ENCODE data around the gene RTN1.

The RTN1 gene

GRCh38 chr14:59728304-59728703 is 142.3 kb downstream of the RTN1 start:
- H3K36me3 ChIP-seq (ENCODE audit: insufficient read depth, low read length), result no peaks in the 10 kb centered on the region

DNA sequence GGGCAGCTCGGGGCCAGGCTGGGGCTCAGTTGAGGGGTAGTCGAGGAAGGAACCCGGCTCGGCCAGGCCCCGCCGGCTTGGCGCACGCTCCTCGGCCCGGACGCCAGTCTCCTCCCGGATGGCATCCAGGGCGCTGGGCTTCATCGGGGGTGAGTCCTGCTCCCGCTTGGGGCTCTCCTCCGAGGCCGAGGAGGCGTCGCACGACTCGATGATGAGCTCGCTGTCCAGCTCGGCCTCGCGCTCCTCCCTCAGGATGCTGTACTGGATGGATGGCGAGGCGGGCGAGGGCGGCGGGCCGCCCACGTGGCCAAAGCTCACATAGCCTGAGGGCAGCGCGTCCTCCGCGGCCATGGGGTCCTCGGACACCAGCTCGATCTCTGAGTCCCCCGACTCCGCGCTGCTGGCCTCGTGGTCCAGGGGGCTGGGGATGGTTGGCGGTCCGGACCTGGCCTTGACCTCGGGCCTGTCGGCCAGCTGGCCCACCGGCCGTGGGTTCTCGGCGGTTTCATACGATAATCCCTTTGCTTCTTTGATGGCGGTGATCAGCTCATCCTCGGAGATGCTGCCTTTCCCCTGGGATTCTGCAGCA is 143.4 kb downstream of the RTN1 start:
- H3K9me3 ChIP-seq (ENCODE audit: insufficient read depth, low read depth, low read length), result no peaks in the 10 kb centered on the region
- H3K27me3 ChIP-seq (ENCODE audit: insufficient read depth, low read length, poor library complexity, severe bottlenecking), result no peaks in the 10 kb centered on the region
- TF ChIP-seq CTCF (conservative IDR thresholded peaks at IDR 0.05; ENCODE audit: low read length) (no peak), EZH2phosphoT487 (IDR thresholded peaks at IDR 0.05; ENCODE audit: borderline replicate concordance) (no peak)
- H3K4me2 ChIP-seq (ENCODE audit: low read depth, low read length, poor library complexity, severe bottlenecking), result no peak overlapping the region
- H3K9me2 ChIP-seq (replicated peaks; ENCODE audit: low read depth, low read length), result no peaks in the 10 kb centered on the region
- H4K20me1 ChIP-seq (ENCODE audit: insufficient read depth, low read length, poor library complexity, severe bottlenecking), result no peaks in the 10 kb centered on the region
- H3K9ac ChIP-seq (ENCODE audit: low read depth, low read length, poor library complexity, severe bottlenecking), result no peak overlapping the region
- no peaks in the 10 kb centered on the region for H3F3A ChIP-seq (ENCODE audit: low read depth)
- H3K36me3 ChIP-seq (ENCODE audit: insufficient read depth, low read length), result no peaks in the 10 kb centered on the region
- H3K4me3 ChIP-seq (ENCODE audit: low read length, poor library complexity, severe bottlenecking), result no peak overlapping the region
- H3K79me2 ChIP-seq (ENCODE audit: insufficient read depth, low read length), result no peaks in the 10 kb centered on the region
- no peak overlapping the region for H2AFZ ChIP-seq (ENCODE audit: low read length)
- no peaks in the 10 kb centered on the region for H3K4me1 ChIP-seq (ENCODE audit: insufficient read depth, low read length, poor library complexity, severe bottlenecking)

More at GRCh38 chr14:59728304-59728703, 142.3 kb downstream of the RTN1 start:
- H3F3A ChIP-seq (ENCODE audit: low read depth), result no peaks in the 10 kb centered on the region
- no peaks in the 10 kb centered on the region for H3K27me3 ChIP-seq (ENCODE audit: insufficient read depth, low read length, poor library complexity, severe bottlenecking)
- H3K9me2 ChIP-seq (replicated peaks; ENCODE audit: low read depth, low read length), result no peaks in the 10 kb centered on the region
- H3K4me2 ChIP-seq (ENCODE audit: low read depth, low read length, poor library complexity, severe bottlenecking), result no peak overlapping the region
- no peak overlapping the region for H2AFZ ChIP-seq (ENCODE audit: low read length)
- H4K20me1 ChIP-seq (ENCODE audit: insufficient read depth, low read length, poor library complexity, severe bottlenecking), result no peaks in the 10 kb centered on the region
- H3K9ac ChIP-seq (ENCODE audit: low read depth, low read length, poor library complexity, severe bottlenecking), result no peak overlapping the region
- TF ChIP-seq CTCF (conservative IDR thresholded peaks at IDR 0.05; ENCODE audit: low read length) (no peak), EZH2phosphoT487 (IDR thresholded peaks at IDR 0.05; ENCODE audit: borderline replicate concordance) (no peak)
- H3K4me1 ChIP-seq (ENCODE audit: insufficient read depth, low read length, poor library complexity, severe bottlenecking), result no peaks in the 10 kb centered on the region
- H3K9me3 ChIP-seq (ENCODE audit: insufficient read depth, low read depth, low read length), result no peaks in the 10 kb centered on the region
- no peak overlapping the region for H3K4me3 ChIP-seq (ENCODE audit: low read length, poor library complexity, severe bottlenecking)
- H3K79me2 ChIP-seq (ENCODE audit: insufficient read depth, low read length), result no peaks in the 10 kb centered on the region

DNA sequence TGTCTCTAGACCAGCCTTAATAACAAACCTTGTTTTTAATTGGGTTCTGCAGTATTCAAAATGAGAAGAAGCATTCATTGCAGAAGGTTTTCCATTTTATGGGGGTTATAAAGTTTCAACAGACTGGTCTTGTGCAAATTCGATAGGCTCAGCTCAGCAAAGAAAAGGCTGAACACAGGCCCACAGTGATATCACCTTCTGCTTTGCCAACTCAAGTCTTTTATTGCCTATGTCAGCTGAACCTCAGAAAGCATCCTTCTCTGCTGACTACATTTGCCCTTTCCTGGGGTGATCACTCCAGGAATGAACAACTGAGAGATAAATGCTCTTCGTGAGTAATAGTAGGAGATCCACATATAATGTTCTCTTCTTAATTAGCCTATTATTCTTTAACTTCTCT is 159.5 kb downstream of the RTN1 start:
- Histone ChIP-seq H3K4me3 (ENCODE audit: low read length, poor library complexity, severe bottlenecking) (no peak overlapping the region), H3F3A (ENCODE audit: low read depth) (no peaks in the 10 kb centered on the region), H3K4me2 (ENCODE audit: low read depth, low read length, poor library complexity, severe bottlenecking) (no peak overlapping the region), H4K20me1 (ENCODE audit: insufficient read depth, low read length, poor library complexity, severe bottlenecking) (no peaks in the 10 kb centered on the region), H3K9me3 (ENCODE audit: insufficient read depth, low read depth, low read length) (no peaks in the 10 kb centered on the region), H3K79me2 (ENCODE audit: insufficient read depth, low read length) (no peaks in the 10 kb centered on the region), H3K4me1 (ENCODE audit: insufficient read depth, low read length, poor library complexity, severe bottlenecking) (no peaks in the 10 kb centered on the region), H3K9me2 (replicated peaks; ENCODE audit: low read depth, low read length) (no peaks in the 10 kb centered on the region), H3K36me3 (ENCODE audit: insufficient read depth, low read length) (no peaks in the 10 kb centered on the region), H2AFZ (ENCODE audit: low read length) (no peak overlapping the region), H3K9ac (ENCODE audit: low read depth, low read length, poor library complexity, severe bottlenecking) (no peak overlapping the region), H3K27me3 (ENCODE audit: insufficient read depth, low read length, poor library complexity, severe bottlenecking) (no peaks in the 10 kb centered on the region)
- TF ChIP-seq CTCF (conservative IDR thresholded peaks at IDR 0.05; ENCODE audit: low read length), result no peak
- TF ChIP-seq EZH2phosphoT487 (IDR thresholded peaks at IDR 0.05; ENCODE audit: borderline replicate concordance), result no peak

Data from Loucy (cell line).